GM19397 (cell line): Measurements from ENCODE around the gene COLGALT1.
"Not testable (repeated sequence)": the region's sequence is repeated elsewhere in the genome, so short reads cannot be mapped to it uniquely, and the experiment has no call there.

ENCODE experiments used
- ATAC-seq: cut with Tn5 transposase; IDR thresholded peaks from one replicate; pipeline ENCODE4 v1.9.1; 2021; ENCODE audit warnings: mild to moderate bottlenecking, moderate library complexity; ENCODE audit not compliant: unreplicated experiment

COLGALT1 gene

DNA sequence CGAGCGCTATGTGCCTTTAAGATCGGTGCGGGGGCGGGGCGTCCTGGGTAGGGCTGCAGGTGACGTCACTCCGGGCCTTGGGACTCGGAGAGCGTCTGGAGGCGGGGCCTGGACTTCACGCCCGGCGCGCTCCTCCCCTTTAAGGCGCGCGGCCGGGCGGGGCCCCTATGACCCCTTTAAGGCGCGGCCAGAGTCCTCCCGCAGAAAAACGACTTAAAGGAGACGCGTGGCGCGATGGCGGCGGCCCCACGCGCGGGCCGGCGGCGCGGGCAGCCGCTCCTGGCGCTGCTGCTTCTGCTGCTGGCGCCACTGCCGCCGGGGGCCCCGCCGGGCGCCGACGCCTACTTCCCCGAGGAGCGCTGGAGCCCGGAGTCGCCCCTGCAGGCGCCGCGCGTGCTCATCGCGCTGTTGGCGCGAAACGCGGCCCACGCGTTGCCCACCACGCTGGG is at the start of gene COLGALT1:
COLGALT1 (plus strand) TSS at position 170 of the 449 bp plus-strand sequence; CDS start at position 235, 65 bp downstream.
- ATAC-seq, result peak; percentile 92

- no peak for ATAC-seq
Observed at GRCh38 chr19:17506745-17507144, 48.7 kb upstream of the COLGALT1 start.

GRCh38 chr19:17508558-17508933 is 46.9 kb upstream of the COLGALT1 start:
- ATAC-seq, result not testable (repeated sequence)

- no peak for ATAC-seq
Observed at GRCh38 chr19:17510220-17510993, 45.0 kb upstream of the COLGALT1 start.

GRCh38 chr19:17511724-17512573 is 43.5 kb upstream of the COLGALT1 start:
- peak; percentile 62 for ATAC-seq

- no peak for ATAC-seq
Observed at GRCh38 chr19:17512574-17512939, 42.9 kb upstream of the COLGALT1 start.

GRCh38 chr19:17515408-17516149 is 39.9 kb upstream of the COLGALT1 start:
- no peak for ATAC-seq

- ATAC-seq, result no peak
Observed at GRCh38 chr19:17517898-17518297, 37.6 kb upstream of the COLGALT1 start.

GRCh38 chr19:17518654-17519053 is 36.8 kb upstream of the COLGALT1 start:
- not testable (repeated sequence) for ATAC-seq

DNA sequence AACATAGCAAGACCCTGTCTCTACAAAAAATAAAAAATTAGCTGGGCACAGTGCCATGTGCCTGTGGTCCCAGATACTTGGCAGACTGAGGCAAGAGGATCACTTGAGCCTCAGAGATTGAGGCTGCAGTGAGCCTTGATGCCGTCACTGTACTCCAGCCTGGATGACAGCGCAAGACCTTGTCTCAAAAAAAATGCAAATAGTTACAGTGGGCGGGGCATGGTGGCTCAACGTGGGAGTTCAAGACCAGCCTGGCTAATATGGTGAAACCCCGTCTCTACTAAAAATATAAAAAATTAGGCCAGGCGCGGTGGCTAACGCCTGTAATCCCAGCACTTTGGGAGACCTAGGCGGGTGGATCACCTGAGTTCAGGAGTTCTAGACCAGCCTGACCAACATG is 35.5 kb upstream of the COLGALT1 start:
- no peak for ATAC-seq

- ATAC-seq, result no peak
Observed at GRCh38 chr19:17520865-17521264, 34.6 kb upstream of the COLGALT1 start.

GRCh38 chr19:17522988-17523872 is 32.2 kb upstream of the COLGALT1 start:
- peak; percentile 77 for ATAC-seq

- no peak for ATAC-seq
Observed at GRCh38 chr19:17524651-17525050, 30.8 kb upstream of the COLGALT1 start.

DNA sequence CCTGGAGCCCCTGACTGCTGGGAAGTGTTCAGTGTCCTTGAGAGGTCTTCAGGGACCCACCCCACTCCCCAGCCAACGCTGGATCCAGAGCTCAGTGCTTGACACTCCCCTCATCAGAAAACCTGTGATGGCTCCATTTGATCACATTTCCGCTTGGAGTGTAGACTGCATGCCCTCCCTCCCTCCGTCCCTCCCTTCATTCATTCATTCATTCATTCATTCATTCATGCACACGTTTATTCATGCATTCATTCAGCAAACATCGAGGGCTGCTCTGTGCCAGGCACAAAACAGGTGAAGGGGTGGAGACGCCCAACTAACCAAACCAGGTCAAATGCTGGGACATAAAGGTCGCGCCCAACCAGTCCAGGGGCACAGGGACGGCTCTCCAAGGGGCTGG is 30.3 kb upstream of the COLGALT1 start:
- no peak for ATAC-seq

DNA sequence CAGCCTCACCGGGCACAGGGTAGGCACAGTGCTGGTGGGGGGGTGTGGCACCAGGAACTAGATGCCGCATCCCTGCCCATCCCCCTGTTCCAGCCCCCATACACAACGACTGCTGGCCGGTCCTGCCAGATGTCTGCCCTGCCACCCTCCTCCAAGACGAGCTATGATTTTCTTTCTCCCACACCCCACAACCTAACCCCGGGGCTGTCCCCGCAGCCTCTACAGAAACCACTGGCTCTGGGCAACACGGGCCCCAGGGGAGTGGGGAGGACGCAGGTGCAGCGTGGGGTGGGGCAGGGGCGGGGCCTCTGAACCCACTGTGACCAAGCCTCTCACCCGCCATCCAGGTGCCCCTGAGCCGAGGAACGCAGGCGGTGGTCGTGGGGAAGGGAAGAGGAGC is 28.5 kb upstream of the COLGALT1 start:
- ATAC-seq, result peak; percentile 42

DNA sequence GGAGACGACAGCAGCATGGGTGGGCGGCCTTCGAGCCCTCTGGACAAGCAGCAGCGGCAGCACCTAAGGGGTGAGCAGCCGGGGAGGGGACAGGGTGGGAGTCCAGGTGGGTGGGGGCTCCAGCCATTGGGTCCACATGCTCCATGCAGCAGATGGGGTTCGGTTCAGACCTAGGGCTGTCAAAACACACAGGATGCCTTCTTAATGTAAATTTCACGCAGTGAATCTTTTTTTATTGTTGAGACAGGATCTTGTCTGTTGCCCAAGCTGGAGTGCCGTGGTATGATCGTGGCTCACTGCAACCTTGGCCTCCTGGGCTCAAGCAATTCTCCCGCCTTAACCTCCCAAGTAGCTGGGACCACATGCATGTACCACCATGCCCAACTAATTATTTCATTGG is 28.1 kb upstream of the COLGALT1 start:
- no peak for ATAC-seq

DNA sequence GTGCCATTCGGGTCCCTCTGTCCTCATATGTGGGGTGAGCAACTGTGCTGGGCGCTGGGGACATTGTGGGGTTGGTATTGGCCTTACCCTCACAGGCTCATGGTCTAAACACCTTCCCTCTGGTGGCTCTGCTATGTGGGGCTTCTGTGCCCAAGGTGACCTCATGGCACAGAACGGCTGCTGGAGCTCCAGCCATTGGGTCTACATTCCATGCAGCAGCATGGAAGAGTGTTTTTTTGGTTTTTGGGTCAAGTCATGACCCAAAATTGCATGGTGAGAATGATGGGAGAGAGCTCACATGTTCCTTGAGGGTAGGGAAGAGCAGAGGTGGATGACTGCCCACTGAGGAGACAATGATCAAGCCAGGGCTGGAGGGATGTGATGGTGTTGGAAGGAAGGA is 26.8 kb upstream of the COLGALT1 start:
- no peak for ATAC-seq

GRCh38 chr19:17529239-17530158 is 25.9 kb upstream of the COLGALT1 start:
- no peak for ATAC-seq

GRCh38 chr19:17530586-17530985 is 24.9 kb upstream of the COLGALT1 start:
- ATAC-seq, result no peak
